RPMI7951 (cell line): ENCODE data around the gene IL10RB. TPM values are rescaled to one million over a fixed set of nuclear protein-coding genes. Genes with fewer than 3 reads are reported as not detected.

Experiments used
- DNase-seq: peaks from one replicate; pipeline ENCODE4 v3.0.0-alpha.2; 2012; ENCODE audit warnings: low read depth
- total RNA-seq: library from RNA; depleted of rRNA; stranded (reverse); fragments of >200 nt; shearing (Covaris generic); gene quantifications from 2 replicates; pipeline ENCODE4 v1.2.3, GENCODE V29; 2014; rRNA removed

The IL10RB gene
- total RNA-seq, 1 experiment from 2014 or later: 60.6 TPM

DNA sequence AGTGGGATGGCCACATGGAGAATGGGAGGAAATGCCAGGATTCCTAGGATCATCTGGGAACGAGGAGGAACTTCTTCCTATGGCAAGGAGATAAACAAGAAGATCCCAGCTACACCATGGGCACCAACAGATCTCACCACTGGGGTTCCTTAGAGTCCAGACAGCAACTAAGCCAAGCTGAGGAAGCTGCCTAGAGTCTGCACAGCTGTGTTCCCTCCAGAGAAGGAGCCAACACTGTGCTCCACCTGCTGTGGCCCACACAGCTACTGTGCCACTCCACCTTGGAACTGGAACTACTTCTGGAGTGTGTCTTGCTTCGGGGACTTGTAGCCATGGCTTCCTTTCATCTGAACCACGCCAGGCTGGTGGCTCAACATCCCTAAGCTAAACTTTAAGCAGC, 64.6 kb downstream of the IL10RB start:
- DNase-seq: no peak

- DNase-seq: no peak
Observed at GRCh38 chr21:33332143-33332542, 66.0 kb downstream of the IL10RB start.

DNA sequence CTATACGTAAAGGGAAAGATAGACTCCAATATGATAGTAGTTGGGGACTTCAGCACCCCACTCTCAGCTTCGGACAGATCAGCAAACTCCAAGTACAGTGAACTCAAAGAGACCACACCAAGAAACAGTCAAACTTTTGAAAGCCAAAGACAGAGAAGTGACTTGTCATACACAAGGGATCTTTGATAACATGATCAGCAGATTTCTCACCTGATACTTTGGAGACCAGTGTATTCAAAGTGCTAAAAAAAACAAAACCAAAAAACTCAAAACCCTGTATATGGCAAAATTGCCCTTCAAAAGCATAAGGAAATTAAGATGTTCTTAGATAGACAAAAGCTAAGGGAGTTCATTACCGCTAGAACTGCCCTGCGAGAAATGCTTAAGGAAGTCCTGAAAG, 68.0 kb downstream of the IL10RB start:
- DNase-seq: no peak

GRCh38 chr21:33334824-33335223, 68.7 kb downstream of the IL10RB start:
- no peak for DNase-seq

DNA sequence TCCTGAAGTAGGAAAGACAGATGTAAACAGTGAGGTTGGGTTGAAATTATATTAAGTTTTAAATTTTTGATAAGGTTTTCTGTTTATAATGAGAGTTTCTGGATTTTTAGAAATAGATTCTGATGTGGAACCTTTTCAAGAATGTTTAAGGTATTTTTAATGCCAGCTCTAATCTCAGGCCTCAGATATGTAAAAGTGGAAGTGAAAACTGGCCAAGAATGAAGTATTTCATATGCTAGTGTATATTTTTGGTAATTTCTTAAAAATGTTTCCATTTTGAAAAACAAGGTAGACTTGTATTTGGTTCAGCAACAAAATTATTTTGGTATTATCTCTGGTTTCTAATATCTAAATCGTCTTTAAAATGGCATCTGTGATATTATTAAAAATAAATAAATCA, 73.0 kb downstream of the IL10RB start:
- no peak for DNase-seq

- no peak for DNase-seq
Observed at GRCh38 chr21:33339918-33340317, 73.8 kb downstream of the IL10RB start.

DNA sequence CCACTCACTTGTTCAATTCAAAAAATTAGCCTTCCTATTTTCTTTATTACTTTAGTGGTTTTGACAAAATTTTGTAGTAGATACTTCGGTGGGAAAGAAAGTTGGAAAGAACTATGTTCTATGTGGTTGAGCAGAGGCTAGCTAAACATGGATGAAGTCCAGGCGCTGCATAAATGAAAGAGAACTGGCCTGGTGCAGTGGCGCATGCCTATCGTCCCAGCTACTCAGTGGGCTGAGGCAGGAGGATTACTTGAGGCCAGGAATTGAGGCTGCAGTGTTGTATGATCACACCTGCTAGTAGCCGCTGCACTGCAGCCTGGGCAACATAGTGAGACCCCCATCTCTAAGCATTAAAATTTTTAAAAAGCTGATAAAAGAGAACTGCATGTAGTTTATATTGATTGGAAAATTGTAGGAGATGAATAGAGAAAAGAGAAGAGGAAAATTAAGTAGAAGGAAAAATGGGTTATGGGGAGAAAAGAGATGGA, 79.6 kb downstream of the IL10RB start:
- no peak for DNase-seq

Other genes with a start within 250 kb of the IL10RB start
- 0.72 and 0.88 TPM in 2 replicates for gene OLIG2, start 240.4 kb upstream of the IL10RB start, total RNA-seq
- not detected in 2 replicates for gene OLIG1, start 196.2 kb upstream of the IL10RB start, total RNA-seq
- gene IFNAR2, start 36.4 kb upstream of the IL10RB start, total RNA-seq: 2.4 and 4.9 TPM in 2 replicates
- gene IFNAR1, start 58.6 kb downstream of the IL10RB start, total RNA-seq: 16.7 and 19.3 TPM in 2 replicates
- gene IFNGR2, start 137.0 kb downstream of the IL10RB start, total RNA-seq: 55.3 and 78.7 TPM in 2 replicates
- 35.9 and 37.3 TPM in 2 replicates for gene TMEM50B, start 213.6 kb downstream of the IL10RB start, total RNA-seq
- gene DNAJC28, start 225.3 kb downstream of the IL10RB start, total RNA-seq: 2.0 and 2.6 TPM in 2 replicates